GM23338 (cell line): ENCODE measurements around the gene TINCR.

Experiments
- CREB1 ChIP-seq: fragments of 250-450 bp; sonication (Bioruptor Pico); IDR thresholded peaks from 2 replicates; pipeline ENCODE4 v1.5.0; 2020; ENCODE audit warnings: low read depth, mild to moderate bottlenecking, moderate library complexity
- ETS1 ChIP-seq: IDR thresholded peaks from 2 replicates; pipeline ENCODE4 v1.6.1; 2016; ENCODE audit warnings: antibody characterized with exemption
- EZH2 ChIP-seq: fragments of 200-600 bp; sonication (generic); IDR thresholded peaks from one replicate; pipeline ENCODE4 v1.8.0; 2017; ENCODE audit warnings: antibody characterized with exemption, mild to moderate bottlenecking, low read depth; ENCODE audit not compliant: unreplicated experiment
- EZH2phosphoT487 ChIP-seq: fragments of 200-600 bp; sonication (generic); IDR thresholded peaks from one replicate; pipeline ENCODE4 v1.8.1; 2018; ENCODE audit warnings: antibody characterized with exemption; ENCODE audit not compliant: unreplicated experiment
- JUNB ChIP-seq: IDR thresholded peaks from one replicate; pipeline ENCODE4 v1.6.1; 2016; ENCODE audit warnings: antibody characterized with exemption; ENCODE audit not compliant: unreplicated experiment
- NANOG ChIP-seq: IDR thresholded peaks from 2 replicates; pipeline ENCODE4 v1.6.1; 2016; ENCODE audit warnings: antibody characterized with exemption, borderline replicate concordance
- POLR2AphosphoS5 ChIP-seq: IDR thresholded peaks from 2 replicates; pipeline ENCODE4 v1.6.1; 2016; ENCODE audit warnings: antibody characterized with exemption, low read depth
- STAT1 ChIP-seq: IDR thresholded peaks from one replicate; pipeline ENCODE4 v1.6.1; 2016; ENCODE audit warnings: antibody characterized with exemption; ENCODE audit not compliant: unreplicated experiment
- ZNF114 ChIP-seq: fragments of 250-450 bp; sonication (Bioruptor Pico); IDR thresholded peaks from 2 replicates; pipeline ENCODE4 v1.5.0; 2020; ENCODE audit warnings: mild to moderate bottlenecking, moderate library complexity
- ZNF331 ChIP-seq: fragments of 250-450 bp; sonication (Bioruptor Pico); IDR thresholded peaks from 2 replicates; pipeline ENCODE4 v1.5.0; 2020; ENCODE audit warnings: low read depth, mild to moderate bottlenecking, moderate library complexity
- ZNF462 ChIP-seq: fragments of 250-450 bp; sonication (Bioruptor Pico); IDR thresholded peaks from 2 replicates; pipeline ENCODE4 v1.5.0; 2020; ENCODE audit warnings: mild to moderate bottlenecking, moderate library complexity
- TF ChIP-seq, protein P1 (sequence below), 2 experiments: fragments of 200-600 bp in 1 of 2; sonication (generic) in 1 of 2; conservative IDR thresholded peaks; 2 replicates each; pipeline versions ENCODE4 v1.5.1 to v1.6.1; 2016 to 2017; ENCODE audit warnings: antibody characterized with exemption in 2 of 2, low read depth in 2 of 2, mild to moderate bottlenecking in 2 of 2, moderate library complexity in 1 of 2
- TF ChIP-seq, protein P2 (sequence below): IDR thresholded peaks from one replicate; pipeline ENCODE4 v1.6.1; 2018; ENCODE audit warnings: antibody characterized with exemption; ENCODE audit not compliant: unreplicated experiment

DNA sequence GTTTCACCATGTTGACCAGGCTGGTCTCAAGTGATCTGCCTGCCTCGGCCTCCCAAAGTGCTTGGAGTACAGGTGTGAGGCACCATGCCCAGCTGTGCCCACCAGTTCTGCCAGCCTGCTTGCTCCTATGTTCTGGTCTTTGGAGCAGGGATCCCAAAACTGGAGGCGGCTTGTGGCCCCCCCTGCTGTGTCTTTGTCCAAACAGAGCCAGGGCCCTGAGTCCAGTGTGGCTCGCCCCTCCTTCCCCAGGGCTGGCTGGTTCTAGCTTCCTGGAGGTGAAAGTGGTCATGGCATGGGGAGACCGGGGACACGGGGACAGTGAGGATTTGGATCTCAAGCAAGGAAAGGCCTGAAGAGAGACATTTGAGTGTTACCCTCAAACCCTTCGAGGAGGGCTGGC, 11.5 kb upstream of the TINCR start:
- TF ChIP-seq, protein P1, sequence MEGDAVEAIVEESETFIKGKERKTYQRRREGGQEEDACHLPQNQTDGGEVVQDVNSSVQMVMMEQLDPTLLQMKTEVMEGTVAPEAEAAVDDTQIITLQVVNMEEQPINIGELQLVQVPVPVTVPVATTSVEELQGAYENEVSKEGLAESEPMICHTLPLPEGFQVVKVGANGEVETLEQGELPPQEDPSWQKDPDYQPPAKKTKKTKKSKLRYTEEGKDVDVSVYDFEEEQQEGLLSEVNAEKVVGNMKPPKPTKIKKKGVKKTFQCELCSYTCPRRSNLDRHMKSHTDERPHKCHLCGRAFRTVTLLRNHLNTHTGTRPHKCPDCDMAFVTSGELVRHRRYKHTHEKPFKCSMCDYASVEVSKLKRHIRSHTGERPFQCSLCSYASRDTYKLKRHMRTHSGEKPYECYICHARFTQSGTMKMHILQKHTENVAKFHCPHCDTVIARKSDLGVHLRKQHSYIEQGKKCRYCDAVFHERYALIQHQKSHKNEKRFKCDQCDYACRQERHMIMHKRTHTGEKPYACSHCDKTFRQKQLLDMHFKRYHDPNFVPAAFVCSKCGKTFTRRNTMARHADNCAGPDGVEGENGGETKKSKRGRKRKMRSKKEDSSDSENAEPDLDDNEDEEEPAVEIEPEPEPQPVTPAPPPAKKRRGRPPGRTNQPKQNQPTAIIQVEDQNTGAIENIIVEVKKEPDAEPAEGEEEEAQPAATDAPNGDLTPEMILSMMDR (conservative IDR thresholded peaks at IDR 0.05; ENCODE audit: low read depth in 2 of 2), result no peak
- TF ChIP-seq POLR2AphosphoS5 (no peak), CREB1 (CRISPR knock-in tag) (no peak), EZH2 (no peak), ZNF331 (CRISPR knock-in tag) (no peak), ZNF114 (CRISPR knock-in tag) (no peak), STAT1 (no peak), ETS1 (no peak), NANOG (no peak), JUNB (no peak), EZH2phosphoT487 (no peak), ZNF462 (no peak)
- TF ChIP-seq, protein P2, sequence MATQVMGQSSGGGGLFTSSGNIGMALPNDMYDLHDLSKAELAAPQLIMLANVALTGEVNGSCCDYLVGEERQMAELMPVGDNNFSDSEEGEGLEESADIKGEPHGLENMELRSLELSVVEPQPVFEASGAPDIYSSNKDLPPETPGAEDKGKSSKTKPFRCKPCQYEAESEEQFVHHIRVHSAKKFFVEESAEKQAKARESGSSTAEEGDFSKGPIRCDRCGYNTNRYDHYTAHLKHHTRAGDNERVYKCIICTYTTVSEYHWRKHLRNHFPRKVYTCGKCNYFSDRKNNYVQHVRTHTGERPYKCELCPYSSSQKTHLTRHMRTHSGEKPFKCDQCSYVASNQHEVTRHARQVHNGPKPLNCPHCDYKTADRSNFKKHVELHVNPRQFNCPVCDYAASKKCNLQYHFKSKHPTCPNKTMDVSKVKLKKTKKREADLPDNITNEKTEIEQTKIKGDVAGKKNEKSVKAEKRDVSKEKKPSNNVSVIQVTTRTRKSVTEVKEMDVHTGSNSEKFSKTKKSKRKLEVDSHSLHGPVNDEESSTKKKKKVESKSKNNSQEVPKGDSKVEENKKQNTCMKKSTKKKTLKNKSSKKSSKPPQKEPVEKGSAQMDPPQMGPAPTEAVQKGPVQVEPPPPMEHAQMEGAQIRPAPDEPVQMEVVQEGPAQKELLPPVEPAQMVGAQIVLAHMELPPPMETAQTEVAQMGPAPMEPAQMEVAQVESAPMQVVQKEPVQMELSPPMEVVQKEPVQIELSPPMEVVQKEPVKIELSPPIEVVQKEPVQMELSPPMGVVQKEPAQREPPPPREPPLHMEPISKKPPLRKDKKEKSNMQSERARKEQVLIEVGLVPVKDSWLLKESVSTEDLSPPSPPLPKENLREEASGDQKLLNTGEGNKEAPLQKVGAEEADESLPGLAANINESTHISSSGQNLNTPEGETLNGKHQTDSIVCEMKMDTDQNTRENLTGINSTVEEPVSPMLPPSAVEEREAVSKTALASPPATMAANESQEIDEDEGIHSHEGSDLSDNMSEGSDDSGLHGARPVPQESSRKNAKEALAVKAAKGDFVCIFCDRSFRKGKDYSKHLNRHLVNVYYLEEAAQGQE, result no peak
